GM23338 (cell line): ENCODE measurements around the gene TNFSF12. TPM values are rescaled to one million over a fixed set of nuclear protein-coding genes. Genes with fewer than 3 reads are reported as not detected.

Source experiments
- ATAC-seq: fragments of 200-7000 bp; cut with Tn5 transposase; 3 replicates; pipeline ENCODE4 v1.9.1; 2020
- DNase-seq: peaks from one replicate; pipeline ENCODE4 v3.0.0-alpha.2; 2015; ENCODE audit warnings: low spot score
- H2AFZ ChIP-seq: fragments of 200-600 bp; sonication (generic); 2 replicates; pipeline ENCODE4 v1.8.0; 2016; ENCODE audit warnings: antibody characterized with exemption, mild to moderate bottlenecking, moderate library complexity
- H3F3A ChIP-seq: fragments of 200-600 bp; sonication (generic); replicated peaks from 2 replicates; pipeline ENCODE4 v1.8.0; 2017; ENCODE audit warnings: antibody characterized with exemption, mixed run types, low read depth
- H3K27ac ChIP-seq: fragments of 200-600 bp; sonication (generic); 2 replicates; pipeline ENCODE4 v1.6.1; 2016; ENCODE audit warnings: low read depth
- H3K27me3 ChIP-seq: fragments of 200-600 bp; sonication (generic); 2 replicates; pipeline ENCODE4 v1.8.0; 2016; ENCODE audit warnings: mild to moderate bottlenecking, mixed run types, moderate library complexity; ENCODE audit not compliant: insufficient read depth
- H3K36me3 ChIP-seq: fragments of 200-600 bp; sonication (generic); 2 replicates; pipeline ENCODE4 v1.8.0; 2016; ENCODE audit warnings: mild to moderate bottlenecking; ENCODE audit not compliant: insufficient read depth
- H3K4me1 ChIP-seq: fragments of 200-600 bp; sonication (generic); 2 replicates; pipeline ENCODE4 v1.8.0; 2016; ENCODE audit warnings: mild to moderate bottlenecking, moderate library complexity; ENCODE audit not compliant: insufficient read depth
- H3K4me2 ChIP-seq: fragments of 200-600 bp; sonication (generic); 2 replicates; pipeline ENCODE4 v1.7.1; 2017; ENCODE audit warnings: mixed run types
- H3K4me3 ChIP-seq: fragments of 200-600 bp; sonication (generic); 2 replicates; pipeline ENCODE4 v1.6.1; 2016; ENCODE audit warnings: mixed run types
- H3K79me2 ChIP-seq: fragments of 200-600 bp; sonication (generic); replicated peaks from 2 replicates; pipeline ENCODE4 v1.8.0; 2017; ENCODE audit warnings: mild to moderate bottlenecking; ENCODE audit not compliant: insufficient read depth
- H3K9me2 ChIP-seq: fragments of 200-600 bp; sonication (generic); 2 replicates; pipeline ENCODE4 v1.8.0; 2017; ENCODE audit not compliant: insufficient read depth
- H4K20me1 ChIP-seq: fragments of 200-600 bp; sonication (generic); replicated peaks from 2 replicates; pipeline ENCODE4 v1.8.0; 2017; ENCODE audit warnings: mild to moderate bottlenecking; ENCODE audit not compliant: insufficient read depth
- H3K27ac Mint-ChIP-seq: 2 replicates; pipeline ENCODE4 v1.8.0; 2020; ENCODE audit warnings: inconsistent platforms, mild to moderate bottlenecking, moderate library complexity, mixed read lengths
- H3K27me3 Mint-ChIP-seq: 3 replicates; pipeline ENCODE4 v1.8.0; 2022; ENCODE audit warnings: low read depth, mild to moderate bottlenecking, moderate library complexity, mixed read lengths, inconsistent platforms; ENCODE audit not compliant: insufficient read depth, poor library complexity
- H3K36me3 Mint-ChIP-seq: 3 replicates; pipeline ENCODE4 v1.8.0; 2021; ENCODE audit warnings: low read depth, mild to moderate bottlenecking, inconsistent platforms, moderate library complexity, mixed read lengths
- H3K4me1 Mint-ChIP-seq: 3 replicates; pipeline ENCODE4 v1.8.0; 2020; ENCODE audit warnings: mild to moderate bottlenecking, inconsistent platforms, mixed read lengths
- H3K4me3 Mint-ChIP-seq: 3 replicates; pipeline ENCODE4 v1.8.0; 2021; ENCODE audit warnings: moderate library complexity, mild to moderate bottlenecking, inconsistent platforms, mixed read lengths
- H3K9me3 Mint-ChIP-seq: 3 replicates; pipeline ENCODE4 v1.8.0; 2020; ENCODE audit warnings: moderate library complexity, mild to moderate bottlenecking, inconsistent platforms, mixed read lengths
- CTCF ChIP-seq, 2 experiments: fragments of 200-600 bp in 1 of 2; sonication (generic) in 1 of 2; conservative IDR thresholded peaks; 2 replicates each; pipeline versions ENCODE4 v1.5.1 to v1.6.1; 2016 to 2017; ENCODE audit warnings: antibody characterized with exemption in 2 of 2, low read depth in 2 of 2, mild to moderate bottlenecking in 2 of 2, moderate library complexity in 1 of 2
- EZH2 ChIP-seq: fragments of 200-600 bp; sonication (generic); IDR thresholded peaks from one replicate; pipeline ENCODE4 v1.8.0; 2017; ENCODE audit warnings: antibody characterized with exemption, mild to moderate bottlenecking, low read depth; ENCODE audit not compliant: unreplicated experiment
- EZH2phosphoT487 ChIP-seq: fragments of 200-600 bp; sonication (generic); IDR thresholded peaks from one replicate; pipeline ENCODE4 v1.8.1; 2018; ENCODE audit warnings: antibody characterized with exemption; ENCODE audit not compliant: unreplicated experiment
- JUNB ChIP-seq: IDR thresholded peaks from one replicate; pipeline ENCODE4 v1.6.1; 2016; ENCODE audit warnings: antibody characterized with exemption; ENCODE audit not compliant: unreplicated experiment
- NANOG ChIP-seq: IDR thresholded peaks from 2 replicates; pipeline ENCODE4 v1.6.1; 2016; ENCODE audit warnings: antibody characterized with exemption, borderline replicate concordance
- POLR2AphosphoS5 ChIP-seq: IDR thresholded peaks from 2 replicates; pipeline ENCODE4 v1.6.1; 2016; ENCODE audit warnings: antibody characterized with exemption, low read depth
- REST ChIP-seq: IDR thresholded peaks from one replicate; pipeline ENCODE4 v1.6.1; 2018; ENCODE audit warnings: antibody characterized with exemption; ENCODE audit not compliant: unreplicated experiment
- STAT1 ChIP-seq: IDR thresholded peaks from one replicate; pipeline ENCODE4 v1.6.1; 2016; ENCODE audit warnings: antibody characterized with exemption; ENCODE audit not compliant: unreplicated experiment
- ZNF114 ChIP-seq: fragments of 250-450 bp; sonication (Bioruptor Pico); IDR thresholded peaks from 2 replicates; pipeline ENCODE4 v1.5.0; 2020; ENCODE audit warnings: mild to moderate bottlenecking, moderate library complexity
- ZNF331 ChIP-seq: fragments of 250-450 bp; sonication (Bioruptor Pico); IDR thresholded peaks from 2 replicates; pipeline ENCODE4 v1.5.0; 2020; ENCODE audit warnings: low read depth, mild to moderate bottlenecking, moderate library complexity
- ZNF462 ChIP-seq: fragments of 250-450 bp; sonication (Bioruptor Pico); IDR thresholded peaks from 2 replicates; pipeline ENCODE4 v1.5.0; 2020; ENCODE audit warnings: mild to moderate bottlenecking, moderate library complexity
- polyA plus RNA-seq: library from polyadenylated mRNA; unstranded; fragments of >200 nt; fragmentation: Nextera tagmentation; extraction: Ambion mirVana; gene quantifications from 2 replicates; pipeline ENCODE4 v1.2.1, GENCODE V29; 2016
- total RNA-seq: library from RNA; depleted of rRNA; stranded (reverse); fragments of >200 nt; shearing (Covaris generic); gene quantifications from 2 replicates; pipeline ENCODE4 v1.2.3, GENCODE V29; 2014
- TF ChIP-seq, protein P1 (sequence below): IDR thresholded peaks from 2 replicates; pipeline ENCODE4 v1.6.1; 2016; ENCODE audit warnings: antibody characterized with exemption

The TNFSF12 gene
- total and polyA plus RNA-seq, 2 experiments from 2014 or later, result 3.5 to 6.0 TPM

DNA sequence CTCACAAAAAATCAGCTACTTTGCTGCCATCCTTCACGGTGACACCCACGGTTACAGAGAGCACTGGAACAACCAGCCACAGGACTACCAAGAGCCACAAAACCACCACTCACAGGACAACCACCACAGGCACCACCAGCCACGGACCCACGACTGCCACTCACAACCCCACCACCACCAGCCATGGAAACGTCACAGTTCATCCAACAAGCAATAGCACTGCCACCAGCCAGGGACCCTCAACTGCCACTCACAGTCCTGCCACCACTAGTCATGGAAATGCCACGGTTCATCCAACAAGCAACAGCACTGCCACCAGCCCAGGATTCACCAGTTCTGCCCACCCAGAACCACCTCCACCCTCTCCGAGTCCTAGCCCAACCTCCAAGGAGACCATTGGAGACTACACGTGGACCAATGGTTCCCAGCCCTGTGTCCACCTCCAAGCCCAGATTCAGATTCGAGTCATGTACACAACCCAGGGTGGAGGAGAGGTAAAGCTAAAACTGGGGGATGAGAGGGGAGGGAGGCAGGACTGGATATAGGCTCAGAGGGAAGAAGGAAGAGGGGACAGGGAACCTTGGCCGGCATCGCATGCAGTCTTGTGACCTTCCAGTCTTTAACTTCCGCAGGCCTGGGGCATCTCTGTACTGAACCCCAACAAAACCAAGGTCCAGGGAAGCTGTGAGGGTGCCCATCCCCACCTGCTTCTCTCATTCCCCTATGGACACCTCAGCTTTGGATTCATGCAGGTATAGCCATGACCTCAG, 31.2 kb downstream of the TNFSF12 start:
- H3K36me3 ChIP-seq, result peaks cover 34% of the 10 kb centered on the region
- H3K27ac Mint-ChIP-seq, result peak overlapping the region; percentile 66; the same call in 1 of the 2 replicates
- H3K27me3 ChIP-seq, result no peaks in the 10 kb centered on the region
- peaks cover 37% of the 10 kb centered on the region for H3K4me1 ChIP-seq
- peaks cover 46% of the 10 kb centered on the region for H3K79me2 ChIP-seq
- peaks cover 78% of the 10 kb centered on the region for H3K36me3 Mint-ChIP-seq
- no peak for TF ChIP-seq EZH2phosphoT487
- TF ChIP-seq POLR2AphosphoS5, result no peak
- TF ChIP-seq NANOG, result no peak
- TF ChIP-seq ZNF462, result no peak
- TF ChIP-seq EZH2, result no peak
- no peak for TF ChIP-seq ZNF114 (CRISPR knock-in tag)
- TF ChIP-seq ZNF331 (CRISPR knock-in tag), result no peak
- TF ChIP-seq, protein P1, sequence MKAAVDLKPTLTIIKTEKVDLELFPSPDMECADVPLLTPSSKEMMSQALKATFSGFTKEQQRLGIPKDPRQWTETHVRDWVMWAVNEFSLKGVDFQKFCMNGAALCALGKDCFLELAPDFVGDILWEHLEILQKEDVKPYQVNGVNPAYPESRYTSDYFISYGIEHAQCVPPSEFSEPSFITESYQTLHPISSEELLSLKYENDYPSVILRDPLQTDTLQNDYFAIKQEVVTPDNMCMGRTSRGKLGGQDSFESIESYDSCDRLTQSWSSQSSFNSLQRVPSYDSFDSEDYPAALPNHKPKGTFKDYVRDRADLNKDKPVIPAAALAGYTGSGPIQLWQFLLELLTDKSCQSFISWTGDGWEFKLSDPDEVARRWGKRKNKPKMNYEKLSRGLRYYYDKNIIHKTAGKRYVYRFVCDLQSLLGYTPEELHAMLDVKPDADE, result no peak
- no peak for TF ChIP-seq JUNB
- no peak for TF ChIP-seq REST
- TF ChIP-seq STAT1, result no peak
- TF ChIP-seq CTCF (conservative IDR thresholded peaks at IDR 0.05; ENCODE audit: low read depth in 2 of 2), result no peak
- H3K4me3 Mint-ChIP-seq, result peak overlapping the region; percentile 1; the same call in 2 of the 3 replicates
- peaks cover 69% of the 10 kb centered on the region for H3K4me1 Mint-ChIP-seq
- no peak for DNase-seq
- no peak overlapping the region for H3K4me3 ChIP-seq
- ATAC-seq, result no peak; the same call in 2 of the 3 replicates
- H3K27me3 Mint-ChIP-seq, result peaks cover 61% of the 10 kb centered on the region
- H3K4me2 ChIP-seq, result no peak overlapping the region
- H4K20me1 ChIP-seq, result peaks cover 27% of the 10 kb centered on the region
- no peaks in the 10 kb centered on the region; the same call in 1 of the 2 replicates for H3K9me2 ChIP-seq
- peaks cover 67% of the 10 kb centered on the region for H3F3A ChIP-seq
- peaks cover 5% of the 10 kb centered on the region; the same call in 2 of the 3 replicates for H3K9me3 Mint-ChIP-seq
- peak overlapping the region; percentile 79; the same call in 1 of the 2 replicates for H3K27ac ChIP-seq
- H2AFZ ChIP-seq, result no peak overlapping the region
